GM15510 (cell line): ENCODE results near the gene EPHA6.

Experiments used
- POLR2A ChIP-seq: IDR thresholded peaks from 3 replicates; pipeline ENCODE4 v1.6.1; 2011; ENCODE audit warnings: borderline replicate concordance; ENCODE audit not compliant: insufficient read length; ENCODE audit errors: extremely low read depth

The EPHA6 gene

GRCh38 chr3:96813820-96814650 lies at the start of gene EPHA6:
Gene EPHA6, plus strand, starts transcription at chr3:96814594.
- TF ChIP-seq POLR2A: no peak

GRCh38 chr3:96776818-96777217 lies 37.6 kb upstream of the EPHA6 start:
- no peak for TF ChIP-seq POLR2A

GRCh38 chr3:96779810-96780209 lies 34.6 kb upstream of the EPHA6 start:
- no peak for TF ChIP-seq POLR2A

GRCh38 chr3:96796101-96796500 lies 18.3 kb upstream of the EPHA6 start:
- no peak for TF ChIP-seq POLR2A

GRCh38 chr3:96803870-96804269 lies 10.5 kb upstream of the EPHA6 start:
- no peak for TF ChIP-seq POLR2A

- no peak for TF ChIP-seq POLR2A
Observed at GRCh38 chr3:96806341-96806740, 8.1 kb upstream of the EPHA6 start.

- no peak for TF ChIP-seq POLR2A
Observed at GRCh38 chr3:96813134-96813819, 1.1 kb upstream of the EPHA6 start.

- TF ChIP-seq POLR2A: no peak
Observed at GRCh38 chr3:96814651-96815567, 515 bp downstream of the EPHA6 start.

- no peak for TF ChIP-seq POLR2A
Observed at GRCh38 chr3:96831175-96831574, 16.8 kb downstream of the EPHA6 start.

- no peak for TF ChIP-seq POLR2A
Observed at GRCh38 chr3:96833301-96833700, 18.9 kb downstream of the EPHA6 start.

- TF ChIP-seq POLR2A: no peak
Observed at GRCh38 chr3:96836153-96836915, 21.9 kb downstream of the EPHA6 start.

- TF ChIP-seq POLR2A: no peak
Observed at GRCh38 chr3:96843505-96844203, 29.3 kb downstream of the EPHA6 start.

- no peak for TF ChIP-seq POLR2A
Observed at GRCh38 chr3:96844204-96844514, 29.8 kb downstream of the EPHA6 start.

- TF ChIP-seq POLR2A: no peak
Observed at GRCh38 chr3:96852849-96853248, 38.5 kb downstream of the EPHA6 start.
